Pancreas (tissue), 10 donors: Measurements from ENCODE around the gene CACNA1I. TPM values are rescaled to one million over a fixed set of nuclear protein-coding genes. Genes with fewer than 3 reads are reported as not detected.

Experiments
- ATAC-seq, 4 donors: fragments of 200-7000 bp; cut with Tn5 transposase; one replicate each; pipeline versions ENCODE4 v1.8.0 to v1.9.1; 2020; ENCODE audit warnings: mild to moderate bottlenecking in 4 of 4, moderate library complexity in 4 of 4
- DNase-seq, 6 donors: peaks; one replicate each; pipeline ENCODE4 v3.0.0-alpha.2; 2020
- FAIRE-seq: peaks from 2 replicates; lab custom pipeline; 2012; peaks lifted over from hg19 to GRCh38; lab: Jason Lieb, UNC
- H3K27ac ChIP-seq, 4 donors: fragments of 200-600 bp; sonication (generic); 1 replicate in 3 of 4; 2 replicates in 1 of 4; pipeline versions ENCODE4 v1.5.0 to v1.8.0; 2020
- H3K27me3 ChIP-seq, 4 donors: fragments of 200-600 bp; one replicate each; pipeline ENCODE4 v1.8.0; 2021
- H3K36me3 ChIP-seq, 3 donors: fragments of 200-600 bp; sonication (generic) in 1 of 3; one replicate each; pipeline versions ENCODE4 v1.5.0 to v1.8.0; 2020 to 2021
- H3K4me1 ChIP-seq, 3 donors: fragments of 200-600 bp; one replicate each; pipeline ENCODE4 v1.8.0; 2021
- H3K4me3 ChIP-seq, 4 donors: fragments of 200-600 bp; sonication (generic) in 2 of 4; one replicate each; pipeline versions ENCODE4 v1.5.0 to v1.8.0; 2020 to 2021
- H3K9me3 ChIP-seq, 4 donors: fragments of 200-600 bp; one replicate each; pipeline ENCODE4 v1.8.0; 2021
- WGBS, 2 donors: extraction: QIAGEN DNeasy Blood & Tissue Kit; methylation state at CpG; one replicate each; pipeline ENCODE4 v1.1.7; 2013; 5-methylcytosine and 5-hydroxymethylcytosine counted together
- intact Hi-C, 3 donors: fragments of 100-400 bp; cut with DNase I; formaldehyde crosslinking; loops; one replicate each; pipeline versions ENCODE4 v1.11.1 to v1.14.2; 2022
- polyA plus RNA-seq, 2 donors: library from polyadenylated mRNA; stranded (reverse); fragments of 200-250 nt; gene quantifications; one replicate each; pipeline ENCODE4 v1.2.3, GENCODE V29; 2013
- total RNA-seq, 6 donors: library from RNA; stranded (reverse); fragmentation: NEBNext Ultra II Directional in 4 of 6; extraction: Animal tissue kit (Norgen Biotek cat#: 25700) in 4 of 6; gene quantifications; one replicate each; pipeline versions ENCODE4 v1.2.1 to v1.2.4, GENCODE V29; 2021 to 2023
- TF ChIP-seq, protein P1 (sequence below), 4 donors: fragments of 200-600 bp; sonication (generic) in 3 of 4; IDR thresholded peaks; one replicate each; pipeline versions ENCODE4 v1.5.0 to v1.8.0; 2021; ENCODE audit warnings: antibody characterized with exemption in 4 of 4
- donor health status: healthy with polysubstance abuse.
- donor health status: DM: no; HTN: no; CAD: no; lungs with moderate emphysema.
- donor health status: DM: no; HTN: no; CAD: no.
- donor health status: control.
- donor health status: control.
- donor health status: Bipolar disorder and iron deficiency.
- donor health status: DM: yes; HTN: yes; CAD: no.
- donor health status: DM: no; HTN: no; CAD: no.
- donor health status: DM: no; HTN: no; CAD: no.
- donor health status: DM: yes; HTN: yes; CAD: no.

The CACNA1I gene
- total and polyA plus RNA-seq, 8 donors: 0.04 to 0.21 (median 0.07) TPM

DNA sequence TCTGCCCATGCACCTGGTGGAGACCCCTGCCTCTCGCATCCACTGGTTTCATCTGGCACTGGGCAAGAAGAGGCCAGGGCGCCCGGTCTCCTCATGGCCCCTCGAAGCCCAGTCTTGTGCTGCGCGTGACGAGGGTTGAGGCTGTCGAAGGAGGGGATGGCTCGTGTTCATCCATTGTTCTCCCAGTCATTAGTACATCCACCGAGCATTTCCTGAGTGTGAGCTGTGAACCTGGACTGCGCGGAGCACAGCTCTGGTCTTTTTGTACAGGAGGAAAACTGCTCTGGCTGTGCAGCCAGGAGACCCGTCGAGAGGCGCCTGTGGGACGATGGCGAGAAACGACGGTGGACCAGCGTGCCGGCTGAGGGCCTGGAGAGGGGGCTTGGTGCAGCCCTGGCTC lies 6.8 kb downstream of the CACNA1I start:
- no peaks in the 10 kb centered on the region for H3K9me3 ChIP-seq
- ATAC-seq (no peak), FAIRE-seq (no peak), DNase-seq (no peak)
- H3K27me3 ChIP-seq: no peaks in the 10 kb centered on the region
- TF ChIP-seq, protein P1, sequence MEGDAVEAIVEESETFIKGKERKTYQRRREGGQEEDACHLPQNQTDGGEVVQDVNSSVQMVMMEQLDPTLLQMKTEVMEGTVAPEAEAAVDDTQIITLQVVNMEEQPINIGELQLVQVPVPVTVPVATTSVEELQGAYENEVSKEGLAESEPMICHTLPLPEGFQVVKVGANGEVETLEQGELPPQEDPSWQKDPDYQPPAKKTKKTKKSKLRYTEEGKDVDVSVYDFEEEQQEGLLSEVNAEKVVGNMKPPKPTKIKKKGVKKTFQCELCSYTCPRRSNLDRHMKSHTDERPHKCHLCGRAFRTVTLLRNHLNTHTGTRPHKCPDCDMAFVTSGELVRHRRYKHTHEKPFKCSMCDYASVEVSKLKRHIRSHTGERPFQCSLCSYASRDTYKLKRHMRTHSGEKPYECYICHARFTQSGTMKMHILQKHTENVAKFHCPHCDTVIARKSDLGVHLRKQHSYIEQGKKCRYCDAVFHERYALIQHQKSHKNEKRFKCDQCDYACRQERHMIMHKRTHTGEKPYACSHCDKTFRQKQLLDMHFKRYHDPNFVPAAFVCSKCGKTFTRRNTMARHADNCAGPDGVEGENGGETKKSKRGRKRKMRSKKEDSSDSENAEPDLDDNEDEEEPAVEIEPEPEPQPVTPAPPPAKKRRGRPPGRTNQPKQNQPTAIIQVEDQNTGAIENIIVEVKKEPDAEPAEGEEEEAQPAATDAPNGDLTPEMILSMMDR (IDR thresholded peaks at IDR 0.05): no peak
- no peaks in the 10 kb centered on the region for H3K4me1 ChIP-seq
- H3K27ac ChIP-seq: no peak overlapping the region
- WGBS, 2 donors: 66 to 78% methylated on average over 20 to 21 of the region's 21 CpGs
- no peak overlapping the region for H3K4me3 ChIP-seq
- no peaks in the 10 kb centered on the region for H3K36me3 ChIP-seq
- intact Hi-C loops: no loop called here

GRCh38 chr22:39577900-39578299 lies 7.3 kb downstream of the CACNA1I start:
- Histone ChIP-seq H3K27ac (no peak overlapping the region), H3K27me3 (no peaks in the 10 kb centered on the region), H3K9me3 (no peaks in the 10 kb centered on the region), H3K4me1 (no peaks in the 10 kb centered on the region), H3K4me3 (no peak overlapping the region), H3K36me3 (no peaks in the 10 kb centered on the region)
- DNase-seq (no peak), ATAC-seq (no peak), FAIRE-seq (no peak)
- TF ChIP-seq, protein P1 (IDR thresholded peaks at IDR 0.05): no peak
- intact Hi-C loops: no loop called here
- 71 to 80% methylated on average over 7 of the region's 7 CpGs for whole genome bisulfite sequencing, 2 donors

DNA sequence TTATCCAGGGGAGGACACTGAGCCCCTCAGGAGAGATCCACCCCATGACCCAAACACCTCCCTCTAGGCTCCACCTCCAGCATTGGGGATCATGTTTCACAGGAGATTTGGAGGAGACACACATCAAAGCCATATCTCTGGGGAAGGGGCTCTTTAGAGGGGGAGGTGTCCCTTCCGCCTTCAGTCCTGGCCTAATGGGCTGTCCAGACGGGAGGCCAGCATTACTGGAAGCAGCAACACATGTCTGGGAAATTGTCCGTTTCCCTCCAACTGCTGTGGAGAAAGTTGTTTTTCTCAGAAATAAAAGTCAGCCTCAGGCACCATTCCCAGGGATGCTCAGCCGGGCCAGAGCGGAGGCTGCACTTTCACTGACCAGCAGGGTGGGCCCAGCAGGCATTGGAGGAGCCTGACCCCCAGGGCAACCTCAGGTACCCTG lies 9.5 kb downstream of the CACNA1I start:
- intact Hi-C loops: no loop called here
- Histone ChIP-seq H3K4me1 (no peaks in the 10 kb centered on the region), H3K9me3 (no peaks in the 10 kb centered on the region), H3K27ac (no peak overlapping the region), H3K36me3 (no peaks in the 10 kb centered on the region), H3K4me3 (no peak overlapping the region), H3K27me3 (no peaks in the 10 kb centered on the region)
- FAIRE-seq: no peak
- TF ChIP-seq, protein P1 (IDR thresholded peaks at IDR 0.05): no peak
- 51 to 55% methylated on average over 5 of the region's 5 CpGs for WGBS, 2 donors
- no peak for DNase-seq
- ATAC-seq: peak in 1 of 4 donors; percentile 25

DNA sequence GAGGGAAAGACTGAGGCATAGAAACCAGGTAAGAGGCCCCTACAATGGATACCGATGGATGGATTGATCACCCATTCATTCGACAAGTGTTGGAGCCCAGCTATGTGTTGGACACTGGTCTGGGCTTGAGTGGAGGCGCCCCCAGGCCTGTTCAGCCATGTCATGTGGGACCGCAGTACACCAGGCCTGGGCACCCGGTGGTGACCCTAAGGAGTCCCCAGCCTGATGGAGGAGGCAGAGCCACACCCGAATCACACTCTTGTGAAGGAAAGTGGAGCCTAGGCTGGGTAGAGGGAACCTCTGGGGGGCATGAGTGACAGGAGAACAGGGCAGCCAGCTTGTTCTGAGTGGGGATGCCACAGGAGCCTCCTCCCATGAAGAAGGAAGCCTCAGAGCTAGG lies 10.2 kb downstream of the CACNA1I start:
- intact Hi-C loops: no loop called here
- Histone ChIP-seq H3K27me3 (no peaks in the 10 kb centered on the region), H3K27ac (no peak overlapping the region), H3K9me3 (no peaks in the 10 kb centered on the region), H3K36me3 (no peaks in the 10 kb centered on the region), H3K4me3 (no peak overlapping the region), H3K4me1 (no peaks in the 10 kb centered on the region)
- no peak for ATAC-seq
- no peak for FAIRE-seq
- WGBS, 2 donors: 79 to 91% methylated on average over 6 of the region's 6 CpGs
- no peak for DNase-seq
- TF ChIP-seq, protein P1 (IDR thresholded peaks at IDR 0.05): no peak

DNA sequence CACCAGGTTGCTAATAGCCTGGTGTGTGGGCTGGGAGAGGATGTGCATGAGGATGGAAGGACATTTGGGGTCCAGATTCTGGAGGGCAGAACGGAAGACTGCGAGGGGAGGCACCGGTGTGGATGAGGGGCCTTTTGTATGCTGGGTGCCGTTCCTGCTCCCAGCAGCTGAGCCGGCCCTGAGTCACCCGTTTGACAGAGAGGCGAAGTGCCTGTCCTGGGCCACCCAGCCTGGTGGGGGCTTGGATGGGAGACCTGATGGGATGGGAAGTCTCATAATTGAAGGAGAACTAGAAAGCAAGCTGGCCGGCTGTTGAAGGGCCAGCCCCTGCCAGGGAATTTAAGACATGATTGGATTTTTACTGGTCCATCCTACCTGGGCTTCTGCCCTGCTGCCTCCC lies 10.8 kb downstream of the CACNA1I start:
- DNase-seq: no peak
- Histone ChIP-seq H3K36me3 (no peaks in the 10 kb centered on the region), H3K27ac (no peak overlapping the region), H3K27me3 (no peaks in the 10 kb centered on the region), H3K4me3 (no peak overlapping the region), H3K9me3 (no peaks in the 10 kb centered on the region), H3K4me1 (no peaks in the 10 kb centered on the region)
- no peak for FAIRE-seq
- ATAC-seq: no peak
- TF ChIP-seq, protein P1 (IDR thresholded peaks at IDR 0.05): no peak
- intact Hi-C loops: no loop called here
- WGBS, 2 donors: 71 to 78% methylated on average over 8 of the region's 8 CpGs
